WTC11 (cell line): ENCODE results near the gene MCM10. TPM values are rescaled to one million over a fixed set of nuclear protein-coding genes. Genes with fewer than 3 reads are reported as not detected.

Source experiments
- ATAC-seq: fragments of 200-7000 bp; cut with Tn5 transposase; 2 replicates; pipeline ENCODE4 v1.10.0; 2021; ENCODE audit warnings: mild to moderate bottlenecking, moderate library complexity
- CTCF ChIA-PET: fragments of 300-600 bp; sonication (Branson Sonifier 250); formaldehyde crosslinking; loops from one replicate; lab custom pipeline; 2021; ENCODE audit warnings: antibody characterized with exemption; lab: Charles Lee
- POLR2A ChIA-PET: fragments of 350-600 bp; sonication (Branson Sonifier 250); formaldehyde crosslinking; loops from one replicate; lab custom pipeline; 2021; ENCODE audit warnings: antibody characterized with exemption; lab: Charles Lee
- DNase-seq: peaks from one replicate; pipeline ENCODE4 v3.0.0; 2021; ENCODE audit warnings: low spot score
- H3K27ac Mint-ChIP-seq: 2 replicates; pipeline ENCODE4 v1.8.0; 2021; ENCODE audit warnings: mixed read lengths
- H3K27me3 Mint-ChIP-seq: 2 replicates; pipeline ENCODE4 v1.8.0; 2021; ENCODE audit warnings: low read depth, mild to moderate bottlenecking, moderate library complexity, mixed read lengths
- H3K36me3 Mint-ChIP-seq: 2 replicates; pipeline ENCODE4 v1.8.0; 2021; ENCODE audit warnings: mixed read lengths
- H3K4me1 Mint-ChIP-seq: 2 replicates; pipeline ENCODE4 v1.8.0; 2022; ENCODE audit warnings: mixed read lengths
- H3K4me3 Mint-ChIP-seq: 2 replicates; pipeline ENCODE4 v1.8.0; 2021; ENCODE audit warnings: mild to moderate bottlenecking, moderate library complexity, mixed read lengths
- H3K9me3 Mint-ChIP-seq: 2 replicates; pipeline ENCODE4 v1.8.0; 2021; ENCODE audit warnings: mixed read lengths
- AFF4 ChIP-seq: sonication (generic); formaldehyde crosslinking; IDR thresholded peaks from 2 replicates; pipeline ENCODE4 v1.8.1; 2023; ENCODE audit warnings: mild to moderate bottlenecking, missing genetic modification reagents, borderline replicate concordance
- ATF1 ChIP-seq: sonication (generic); formaldehyde crosslinking; IDR thresholded peaks from 2 replicates; pipeline ENCODE4 v1.8.1; 2023; ENCODE audit warnings: mild to moderate bottlenecking, moderate library complexity, missing genetic modification reagents
- ATF2 ChIP-seq: sonication (generic); formaldehyde crosslinking; IDR thresholded peaks from 2 replicates; pipeline ENCODE4 v1.8.1; 2022; ENCODE audit warnings: low read depth, missing genetic modification reagents, borderline replicate concordance
- CBFB ChIP-seq: sonication (generic); formaldehyde crosslinking; IDR thresholded peaks from 2 replicates; pipeline ENCODE4 v1.8.1; 2022; ENCODE audit warnings: mild to moderate bottlenecking, low read depth, missing genetic modification reagents
- CDX4 ChIP-seq: fragments of 250-450 bp; sonication (Bioruptor Pico); IDR thresholded peaks from 2 replicates; pipeline ENCODE4 v1.9.0; 2021; ENCODE audit warnings: moderate library complexity, mild to moderate bottlenecking, inconsistent platforms, borderline replicate concordance
- ELF4 ChIP-seq: sonication (generic); formaldehyde crosslinking; IDR thresholded peaks from 2 replicates; pipeline ENCODE4 v1.8.1; 2022; ENCODE audit warnings: low read depth, mild to moderate bottlenecking, moderate library complexity, missing genetic modification reagents
- EMX1 ChIP-seq: fragments of 250-450 bp; sonication (Bioruptor Pico); IDR thresholded peaks from 2 replicates; pipeline ENCODE4 v1.8.0; 2021; ENCODE audit warnings: mild to moderate bottlenecking
- ESRRA ChIP-seq: sonication (generic); formaldehyde crosslinking; IDR thresholded peaks from 2 replicates; pipeline ENCODE4 v1.8.1; 2022; ENCODE audit warnings: mild to moderate bottlenecking, missing genetic modification reagents, borderline replicate concordance
- ETV6 ChIP-seq: sonication (generic); formaldehyde crosslinking; IDR thresholded peaks from 2 replicates; pipeline ENCODE4 v1.8.1; 2022; ENCODE audit warnings: mild to moderate bottlenecking, missing genetic modification reagents
- HMGXB4 ChIP-seq: sonication (generic); formaldehyde crosslinking; IDR thresholded peaks from 2 replicates; pipeline ENCODE4 v1.8.1; 2023; ENCODE audit warnings: mild to moderate bottlenecking, moderate library complexity, missing genetic modification reagents
- NR3C1 ChIP-seq: sonication (generic); formaldehyde crosslinking; conservative IDR thresholded peaks from 2 replicates; pipeline ENCODE4 v1.8.1; 2023; ENCODE audit warnings: low read depth, mild to moderate bottlenecking, missing genetic modification reagents
- OVOL2 ChIP-seq: fragments of 250-450 bp; sonication (Bioruptor Pico); IDR thresholded peaks from 2 replicates; pipeline ENCODE4 v1.9.0; 2021; ENCODE audit warnings: mild to moderate bottlenecking, borderline replicate concordance
- PRDM15 ChIP-seq: sonication (generic); formaldehyde crosslinking; IDR thresholded peaks from 2 replicates; pipeline ENCODE4 v1.8.0; 2022; ENCODE audit warnings: missing genetic modification reagents
- RORB ChIP-seq: fragments of 250-450 bp; sonication (Bioruptor Pico); IDR thresholded peaks from 2 replicates; pipeline ENCODE4 v1.9.0; 2021; ENCODE audit warnings: mild to moderate bottlenecking
- SOX15 ChIP-seq: fragments of 250-450 bp; sonication (Bioruptor Pico); IDR thresholded peaks from 2 replicates; pipeline ENCODE4 v1.9.0; 2021; ENCODE audit warnings: mild to moderate bottlenecking
- STAT6 ChIP-seq: sonication (generic); formaldehyde crosslinking; conservative IDR thresholded peaks from 2 replicates; pipeline ENCODE4 v1.8.1; 2023; ENCODE audit warnings: mild to moderate bottlenecking, low read depth, missing genetic modification reagents, moderate library complexity
- TCF7 ChIP-seq: sonication (generic); formaldehyde crosslinking; IDR thresholded peaks from 2 replicates; pipeline ENCODE4 v1.8.0; 2022; ENCODE audit warnings: mild to moderate bottlenecking, low read depth, missing genetic modification reagents, moderate library complexity
- ZNF263 ChIP-seq: sonication (generic); formaldehyde crosslinking; IDR thresholded peaks from 2 replicates; pipeline ENCODE4 v1.8.1; 2022; ENCODE audit warnings: low read depth, mild to moderate bottlenecking, moderate library complexity, missing genetic modification reagents
- ZNF425 ChIP-seq: fragments of 250-450 bp; sonication (Bioruptor Pico); conservative IDR thresholded peaks from 2 replicates; pipeline ENCODE4 v1.9.0; 2021; ENCODE audit warnings: mild to moderate bottlenecking
- total RNA-seq: library from RNA; stranded (reverse); gene quantifications from 3 replicates; pipeline ENCODE4 v1.2.3, GENCODE V29; 2021

Gene MCM10
- total RNA-seq, 1 experiment from 2014 or later, result 44.3 TPM

- peaks cover 82% of the 10 kb centered on the region for H3K36me3 Mint-ChIP-seq
- POLR2A ChIA-PET, result no interaction called here
Observed at GRCh38 chr10:13193637-13194036, 32.3 kb downstream of the MCM10 start.

More at GRCh38 chr10:13193637-13194036, 32.3 kb downstream of the MCM10 start:
- no peaks in the 10 kb centered on the region for H3K4me1 Mint-ChIP-seq
- TF ChIP-seq CDX4 (CRISPR knock-in tag), result no peak
- TF ChIP-seq HMGXB4 (CRISPR knock-in tag), result no peak
- no peak for TF ChIP-seq ATF2 (CRISPR knock-in tag)
- no peak for TF ChIP-seq STAT6 (CRISPR knock-in tag)
- TF ChIP-seq NR3C1, result no peak
- no peak for TF ChIP-seq AFF4 (CRISPR knock-in tag)
- TF ChIP-seq RORB, result no peak
- no peak for TF ChIP-seq PRDM15
- no peak for TF ChIP-seq ZNF263 (CRISPR knock-in tag)
- TF ChIP-seq ATF1 (CRISPR knock-in tag), result no peak
- no peak for TF ChIP-seq ELF4
- no peak for TF ChIP-seq ESRRA
- TF ChIP-seq ETV6 (CRISPR knock-in tag), result no peak
- no peak for TF ChIP-seq SOX15 (CRISPR knock-in tag)
- TF ChIP-seq EMX1 (CRISPR knock-in tag), result no peak
- no peak for TF ChIP-seq ZNF425 (CRISPR knock-in tag)
- TF ChIP-seq CBFB (CRISPR knock-in tag), result no peak
- TF ChIP-seq OVOL2 (CRISPR knock-in tag), result no peak
- no peak for TF ChIP-seq TCF7 (CRISPR knock-in tag)
- H3K9me3 Mint-ChIP-seq, result no peaks in the 10 kb centered on the region
- no peaks in the 10 kb centered on the region for H3K27me3 Mint-ChIP-seq
- no peak overlapping the region for H3K4me3 Mint-ChIP-seq
- ATAC-seq, result no peak
- CTCF ChIA-PET, result no interaction called here
- DNase-seq, result no peak
- H3K27ac Mint-ChIP-seq, result no peak overlapping the region
